COLO668 (cell line): ENCODE results near the gene EFCAB5.
"Not testable (repeated sequence)": the region's sequence is repeated elsewhere in the genome, so short reads cannot be mapped to it uniquely, and the experiment has no call there.

Experiments
- DNase-seq: peaks from one replicate; lab custom pipeline; 2025; ENCODE audit not compliant: unreplicated experiment; lab: John Stamatoyannopoulos, UW

The EFCAB5 gene

DNA sequence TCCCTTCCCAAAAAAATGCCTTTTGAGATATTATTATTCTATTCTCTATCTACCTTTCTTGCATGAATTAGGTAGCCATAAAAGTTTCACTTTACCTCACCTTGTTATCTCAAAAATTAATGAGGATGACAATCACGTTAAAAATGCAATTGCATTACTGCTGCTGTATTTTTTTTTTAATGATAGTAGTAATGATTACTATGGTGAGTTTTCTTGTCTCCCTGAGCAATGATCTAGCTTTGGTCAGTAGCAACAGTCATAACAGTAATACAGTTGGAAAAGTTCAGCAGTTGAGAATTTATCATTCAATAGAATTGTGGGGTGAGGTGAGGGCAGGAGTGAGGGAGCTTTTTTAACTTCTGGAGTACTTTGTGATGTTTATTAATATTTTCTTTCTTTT, at the start of gene EFCAB5:
Gene EFCAB5, plus strand, starts transcription at position 301 of the 400 bp plus-strand sequence. CDS start 163 bp downstream, outside the sequence.
- DNase-seq, result no peak

DNA sequence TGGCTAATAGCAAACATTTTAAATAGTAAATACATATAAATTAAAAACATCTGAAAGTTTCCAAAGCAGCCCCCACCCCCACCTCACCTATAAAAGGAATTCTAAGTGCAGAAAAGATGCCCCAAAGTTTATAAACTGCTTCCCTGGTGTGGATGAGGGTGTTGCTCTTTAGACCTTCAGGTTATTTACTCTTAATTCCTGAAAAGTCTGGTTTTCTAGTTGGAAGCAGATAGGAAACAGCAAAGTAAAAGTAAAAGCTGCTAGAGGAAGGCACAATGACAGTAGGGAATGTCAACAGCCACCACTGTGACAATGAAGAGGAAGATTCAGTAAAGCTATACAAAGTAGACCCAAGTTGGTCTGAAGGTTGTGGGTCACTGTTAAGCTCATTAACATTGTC, 49.2 kb upstream of the EFCAB5 start:
- DNase-seq, result no peak

DNA sequence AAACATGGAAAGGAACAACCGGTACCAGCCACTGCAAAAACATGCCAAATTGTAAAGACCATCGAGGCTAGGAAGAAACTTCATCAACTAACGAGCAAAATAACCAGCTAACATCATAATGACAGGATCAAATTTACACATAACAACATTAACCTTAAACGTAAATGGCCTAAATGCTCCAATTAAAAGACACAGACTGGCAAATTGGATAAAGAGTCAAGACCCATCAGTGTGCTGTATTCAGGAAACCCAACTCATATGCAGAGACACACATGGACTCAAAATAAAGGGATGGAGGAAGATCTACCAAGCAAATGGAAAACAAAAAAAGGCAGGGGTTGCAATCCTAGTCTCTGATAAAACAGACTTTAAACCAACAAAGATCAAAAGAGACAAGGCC, 44.3 kb upstream of the EFCAB5 start:
- DNase-seq, result not testable (repeated sequence)

DNA sequence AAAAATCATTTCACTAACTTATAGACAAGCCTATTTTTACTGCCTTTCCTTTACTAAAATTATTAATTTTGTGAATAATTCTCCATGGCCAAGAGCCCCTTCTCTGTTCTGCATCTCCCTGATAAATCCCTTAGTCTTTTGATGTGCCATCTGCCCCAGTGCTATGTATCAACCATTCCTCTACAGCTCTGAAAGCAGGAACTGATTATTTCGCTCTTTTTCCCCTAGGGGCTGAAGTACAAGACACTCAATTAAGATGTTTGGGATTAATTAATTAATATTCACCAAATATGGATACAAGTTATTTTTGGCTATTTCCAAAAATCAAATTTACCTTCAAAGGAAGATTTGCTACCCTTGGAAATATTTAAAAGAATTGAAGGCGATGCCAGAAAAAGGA, 38.0 kb upstream of the EFCAB5 start:
- no peak for DNase-seq

DNA sequence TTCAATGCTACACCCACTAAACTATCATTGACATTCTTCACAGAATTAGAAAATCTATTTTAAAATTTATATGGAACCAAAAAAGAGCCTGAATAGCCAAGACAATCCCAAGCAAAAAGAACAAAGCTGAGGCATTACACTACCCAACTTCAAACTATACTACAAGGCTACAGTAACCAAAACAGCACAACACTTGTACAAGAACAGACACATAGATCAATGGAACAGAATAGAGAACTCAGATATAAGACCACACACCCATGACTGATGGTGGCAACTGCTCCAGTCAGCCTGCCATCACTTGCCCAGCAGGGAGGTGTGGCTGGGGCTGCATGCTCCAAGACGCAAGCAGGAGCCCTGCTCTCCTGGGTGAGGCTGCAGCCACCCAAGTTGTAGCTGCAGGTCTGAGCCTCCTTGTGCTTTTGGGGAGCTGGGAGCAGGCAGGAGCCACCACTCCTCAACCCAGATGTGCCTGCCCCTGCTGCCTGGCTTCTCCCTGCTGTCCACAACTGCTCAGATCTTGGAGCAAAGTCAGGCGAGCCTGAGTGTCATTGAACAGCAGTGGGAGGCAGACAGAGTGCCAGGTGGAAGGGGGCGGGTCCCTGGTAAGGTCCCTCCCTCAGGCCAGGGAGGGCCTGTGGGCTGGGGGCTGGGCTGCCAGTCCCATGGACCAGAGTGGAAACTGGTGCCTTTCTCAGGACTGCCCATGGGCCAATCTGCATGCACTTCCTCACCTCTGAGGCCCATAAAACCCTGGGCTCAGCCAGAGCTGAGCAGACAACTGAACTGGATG, 36.2 kb upstream of the EFCAB5 start:
- no peak for DNase-seq

DNA sequence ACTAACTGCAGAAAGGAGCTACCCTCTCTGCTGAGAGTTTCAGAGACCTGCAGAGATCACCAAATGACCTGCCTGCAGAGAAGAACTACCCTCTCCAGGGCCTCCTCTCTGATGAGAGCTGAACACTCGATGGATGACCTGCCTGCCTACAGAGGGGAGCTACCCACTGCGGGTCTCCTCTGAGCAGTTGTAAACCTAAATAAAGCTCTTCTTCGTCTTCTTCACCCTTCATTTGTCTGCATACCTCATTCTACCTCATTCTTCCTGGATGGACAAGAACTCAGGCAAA, 35.6 kb upstream of the EFCAB5 start:
- DNase-seq, result no peak

DNA sequence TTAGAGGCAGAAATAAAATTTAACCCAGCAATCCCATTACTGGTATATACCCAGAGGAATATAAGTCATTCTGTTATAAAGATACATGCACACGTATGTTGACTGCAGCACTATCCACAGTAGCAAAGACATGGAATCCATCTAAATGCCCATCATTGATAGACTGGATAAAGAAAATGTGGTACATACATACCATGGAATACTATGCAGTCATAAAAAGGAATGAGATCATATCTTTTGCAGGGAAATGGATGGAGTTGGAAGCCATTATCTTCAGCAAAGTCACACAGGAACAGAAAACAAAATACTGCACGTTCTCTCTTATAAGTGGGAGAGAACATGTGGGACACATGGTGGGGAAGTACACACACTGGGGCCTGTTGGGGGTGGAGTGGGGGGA, 34.5 kb upstream of the EFCAB5 start:
- DNase-seq, result no peak

DNA sequence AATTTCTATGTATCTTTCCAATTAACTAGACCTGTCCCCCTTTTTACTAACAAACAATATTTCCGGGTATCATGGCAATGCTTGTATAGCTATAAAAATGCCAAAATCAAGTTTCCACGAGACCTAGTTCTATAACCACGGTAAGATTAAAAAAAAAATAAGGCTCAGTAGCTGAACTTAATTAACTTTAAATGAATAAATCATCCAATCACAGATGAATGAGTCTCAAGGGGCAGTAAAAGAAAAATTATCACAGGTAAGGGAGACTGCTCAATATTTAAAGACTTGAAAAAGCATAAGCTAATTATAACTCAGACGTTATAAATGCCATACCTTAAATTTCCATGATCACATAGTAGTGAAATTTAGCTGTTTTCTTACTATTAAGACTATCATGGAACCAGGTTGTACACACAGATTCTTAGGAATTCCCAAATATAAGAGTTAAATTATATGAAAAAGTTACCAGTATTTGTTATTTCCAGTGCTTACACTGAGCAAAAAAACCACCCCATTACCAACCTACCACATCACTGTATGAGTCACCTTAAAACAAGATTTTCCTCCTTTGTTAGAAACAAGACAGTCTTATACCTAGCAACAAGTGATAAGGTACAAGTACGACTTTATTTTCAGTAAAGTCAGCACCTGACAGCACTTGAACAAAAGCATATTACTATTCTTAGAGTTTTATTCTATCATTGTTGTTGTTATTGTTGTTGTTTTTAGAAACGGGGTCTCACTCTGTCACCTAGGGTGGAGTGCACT, 32.0 kb upstream of the EFCAB5 start:
- no peak for DNase-seq

DNA sequence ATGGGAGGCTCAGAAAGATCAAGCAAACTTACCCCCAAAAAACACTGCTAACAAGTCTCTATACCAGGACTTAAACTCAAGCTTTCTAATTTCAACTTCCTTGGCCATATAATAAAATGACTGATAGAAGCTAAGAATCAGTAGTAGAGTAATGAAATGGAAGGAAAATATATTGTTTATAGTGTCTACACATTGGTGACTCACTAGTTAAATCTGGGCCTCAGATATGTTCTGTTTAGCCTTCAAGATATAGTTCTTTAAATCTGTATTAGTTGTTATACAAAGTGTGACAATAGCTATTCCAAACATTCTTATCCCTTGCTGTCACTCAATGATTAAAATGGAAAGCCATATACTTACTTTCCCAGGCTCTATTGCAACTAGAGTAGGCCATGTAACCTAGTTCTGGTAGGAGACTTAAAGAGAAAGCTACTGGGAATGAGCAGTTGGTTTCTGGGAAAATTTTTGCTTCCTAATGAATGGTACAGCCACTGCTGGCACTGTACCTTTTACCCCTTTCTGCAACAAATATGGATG, 29.7 kb upstream of the EFCAB5 start:
- no peak for DNase-seq

DNA sequence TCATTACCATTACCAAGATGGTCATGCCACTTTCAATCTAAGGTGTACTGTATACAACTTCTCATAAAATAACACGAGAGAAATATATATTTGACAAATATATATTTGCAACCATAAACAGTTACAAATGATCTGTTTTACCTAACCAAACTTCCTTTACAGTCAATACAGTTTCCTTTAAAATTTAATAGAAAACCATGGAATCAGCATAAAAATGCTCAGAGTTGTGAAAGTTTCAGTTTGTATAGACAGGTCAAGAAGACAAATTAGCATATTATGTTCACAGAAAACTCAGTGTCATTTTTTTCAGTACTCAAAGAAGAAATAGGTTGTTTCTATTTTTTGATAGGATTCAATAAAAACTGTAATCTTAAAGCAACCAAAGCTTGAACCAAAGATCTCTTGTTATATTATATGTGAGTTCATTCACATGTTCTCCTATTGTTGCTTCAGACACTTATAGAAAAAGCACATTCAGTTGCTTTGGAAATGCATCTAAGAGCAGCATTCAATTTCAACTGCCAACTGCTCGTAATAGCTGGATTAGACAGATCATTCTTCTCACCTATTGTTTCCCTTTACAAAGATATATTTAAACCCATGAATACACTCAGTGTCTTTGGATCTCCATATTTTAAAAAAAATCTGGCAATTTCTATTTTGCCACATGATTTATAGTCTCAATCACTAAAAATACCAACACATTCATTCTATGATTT, 26.5 kb upstream of the EFCAB5 start:
- no peak for DNase-seq

DNA sequence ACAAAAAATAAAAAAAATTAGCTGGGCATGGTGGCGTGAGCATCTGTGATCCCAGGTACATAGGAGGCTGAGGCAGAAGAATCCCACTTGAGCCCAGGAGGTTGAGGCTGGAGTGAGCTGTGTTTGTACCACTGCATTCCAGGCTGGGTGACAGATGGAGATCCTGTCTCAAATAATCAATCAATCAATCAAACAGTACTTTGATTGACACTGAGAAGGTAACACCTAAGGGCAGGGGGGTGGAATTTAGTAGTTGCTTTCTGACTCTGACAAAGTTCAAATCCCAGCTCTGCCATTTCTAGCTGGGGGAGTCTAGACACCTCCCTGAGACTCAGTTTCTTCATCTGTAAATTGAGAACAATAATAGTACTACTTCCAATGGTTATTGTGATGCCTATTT, 23.4 kb upstream of the EFCAB5 start:
- DNase-seq, result no peak

DNA sequence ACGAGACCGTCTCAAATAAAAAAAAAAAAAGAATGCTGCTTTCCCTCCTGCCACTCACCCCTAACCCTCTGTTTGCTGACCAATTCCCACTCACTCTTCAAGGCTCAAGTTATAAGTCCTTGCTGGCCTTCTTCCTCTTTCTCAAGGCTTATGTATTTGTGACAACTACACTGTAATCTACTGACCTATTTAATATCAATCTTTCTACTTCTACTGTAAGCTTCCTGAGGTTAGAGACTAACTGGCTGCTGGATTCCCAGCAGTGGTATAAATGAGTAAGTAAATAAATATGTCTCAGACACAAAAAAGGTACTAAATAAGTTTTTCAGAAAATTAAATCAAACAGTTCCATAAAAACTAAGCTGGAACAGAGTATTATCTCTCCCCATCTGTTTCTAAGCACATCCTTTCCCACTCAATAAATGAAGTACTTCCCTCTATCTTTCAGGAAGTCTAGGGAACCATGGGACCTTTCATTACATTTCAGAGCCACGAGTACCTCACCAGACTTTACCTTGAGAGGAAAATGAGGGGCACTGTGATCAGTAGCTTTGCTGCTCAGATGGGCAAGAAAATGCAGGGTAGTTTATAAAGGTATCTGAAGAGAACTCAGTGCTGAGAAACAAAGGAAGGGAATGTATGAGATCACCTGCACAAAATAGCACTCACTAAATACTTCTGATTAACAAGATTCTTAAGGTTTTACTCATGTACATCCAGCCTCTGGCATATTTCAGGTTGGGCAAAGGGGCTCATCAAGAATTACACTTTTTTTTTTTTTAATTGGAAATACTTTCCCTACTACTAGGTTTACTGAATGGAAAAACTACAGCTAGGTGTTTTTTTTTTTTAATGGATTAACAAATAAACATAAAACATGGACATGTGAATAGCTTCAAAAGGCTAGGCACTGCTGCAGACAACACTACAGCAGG, 22.2 kb upstream of the EFCAB5 start:
- no peak for DNase-seq

DNA sequence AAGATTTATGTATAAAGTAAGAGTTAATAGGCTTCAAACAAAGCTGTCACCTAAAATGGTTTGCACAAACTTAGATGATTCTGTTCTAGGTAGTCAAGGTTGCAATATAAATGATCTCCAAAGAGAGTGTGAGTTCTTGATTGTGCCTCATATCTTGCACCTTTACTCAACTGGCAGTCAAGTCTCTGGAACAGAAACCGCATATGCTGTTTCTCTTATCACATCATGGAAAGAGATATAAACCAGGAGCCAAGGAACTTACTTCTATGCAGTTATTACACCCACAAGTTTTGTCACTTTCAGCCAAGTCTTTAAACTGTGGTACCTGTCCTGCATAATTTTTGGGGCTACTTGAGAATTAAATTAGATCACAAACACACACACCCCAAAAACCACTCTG, 16.6 kb upstream of the EFCAB5 start:
- no peak for DNase-seq

DNA sequence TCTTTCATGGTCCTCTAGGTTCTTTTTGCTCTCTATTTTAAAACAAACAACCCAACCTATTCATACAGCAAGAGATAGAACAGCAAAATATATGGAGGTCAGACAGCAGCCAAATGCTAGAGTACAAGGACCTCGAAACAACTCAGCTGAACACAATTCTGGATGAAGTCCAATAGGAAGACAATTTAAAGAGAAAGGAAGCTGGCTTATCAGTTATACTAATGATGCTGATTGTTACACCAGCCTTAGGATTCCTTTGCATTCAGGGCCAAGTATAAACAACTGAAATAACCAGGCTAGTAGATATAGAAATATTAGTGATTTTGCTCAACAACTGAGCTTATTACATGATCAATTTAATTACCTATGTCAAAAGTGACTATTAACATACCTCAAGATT, 13.9 kb upstream of the EFCAB5 start:
- no peak for DNase-seq

DNA sequence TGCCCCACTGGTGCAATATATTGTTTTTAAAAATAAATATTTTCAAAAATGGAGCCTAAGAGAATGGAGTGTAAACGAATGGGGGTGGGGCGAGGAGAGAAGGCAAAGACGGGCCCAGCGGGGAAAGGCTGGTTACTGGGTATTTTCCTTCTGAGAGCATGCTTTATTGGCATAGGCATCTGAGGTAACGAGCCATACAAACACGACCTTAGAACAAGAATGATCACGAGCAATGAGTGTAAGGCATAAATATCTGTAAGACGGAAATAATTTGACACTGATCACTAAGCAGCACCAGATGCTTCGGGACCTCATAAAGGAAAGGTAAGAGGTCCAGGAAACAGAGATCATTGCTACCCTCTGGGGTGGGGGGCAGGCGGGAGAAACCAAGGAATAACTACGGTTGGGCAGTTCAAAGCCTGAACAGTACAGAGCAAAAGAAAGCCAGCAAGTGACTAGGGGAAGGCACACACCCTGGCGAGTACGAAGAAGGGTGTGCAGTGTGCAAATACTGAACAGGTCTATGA, 12.4 kb upstream of the EFCAB5 start:
- DNase-seq, result peak; percentile 15

DNA sequence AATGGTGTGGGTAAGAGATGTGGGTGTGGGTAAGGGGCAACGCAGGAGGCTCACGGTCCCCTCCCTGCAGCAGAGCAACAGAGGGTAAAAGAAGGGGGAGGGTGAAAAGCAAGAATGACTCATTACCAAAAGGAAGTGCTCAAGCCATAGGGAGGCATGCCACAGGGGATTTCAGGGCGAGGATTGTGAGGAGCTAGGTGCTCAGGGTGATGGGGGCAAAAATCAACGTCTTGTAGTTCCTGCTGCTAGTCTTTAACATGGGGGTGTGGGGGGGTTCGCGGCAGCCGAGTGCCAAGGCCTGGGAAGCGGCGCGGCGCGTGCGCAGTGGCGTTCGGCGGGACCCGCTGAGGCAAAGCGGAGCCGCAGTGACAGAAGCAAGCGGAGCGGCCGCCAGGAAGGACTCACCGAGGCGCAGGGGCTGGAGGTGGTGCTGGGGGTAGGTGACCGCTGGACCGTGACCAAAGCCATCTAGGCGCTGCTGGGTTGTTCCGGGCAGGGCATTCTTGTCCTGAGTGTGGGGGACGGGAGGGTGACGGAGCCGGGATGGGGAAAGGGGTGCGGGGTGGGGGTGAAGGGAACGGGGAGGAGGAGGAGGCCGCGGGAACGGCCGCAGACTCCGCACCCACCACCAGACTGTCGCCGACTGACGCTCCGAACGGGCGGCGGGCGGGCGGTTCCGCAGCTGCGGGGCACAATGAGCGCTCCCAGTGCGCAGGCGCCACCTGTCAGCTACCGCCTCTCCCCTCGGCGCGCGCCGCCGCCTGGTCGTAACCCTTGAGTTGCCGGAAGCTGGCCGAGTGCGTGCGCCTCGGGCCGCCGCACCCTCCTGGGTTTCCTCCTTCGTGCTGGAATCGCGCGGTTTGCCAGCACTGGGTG, 11.7 kb upstream of the EFCAB5 start, which contains the start of gene SSH2:
Gene SSH2, minus strand, starts transcription at position 696 of the 876 bp plus-strand sequence. Its CDS starts 228 bp downstream, at position 468.
- peak; percentile 95 for DNase-seq

DNA sequence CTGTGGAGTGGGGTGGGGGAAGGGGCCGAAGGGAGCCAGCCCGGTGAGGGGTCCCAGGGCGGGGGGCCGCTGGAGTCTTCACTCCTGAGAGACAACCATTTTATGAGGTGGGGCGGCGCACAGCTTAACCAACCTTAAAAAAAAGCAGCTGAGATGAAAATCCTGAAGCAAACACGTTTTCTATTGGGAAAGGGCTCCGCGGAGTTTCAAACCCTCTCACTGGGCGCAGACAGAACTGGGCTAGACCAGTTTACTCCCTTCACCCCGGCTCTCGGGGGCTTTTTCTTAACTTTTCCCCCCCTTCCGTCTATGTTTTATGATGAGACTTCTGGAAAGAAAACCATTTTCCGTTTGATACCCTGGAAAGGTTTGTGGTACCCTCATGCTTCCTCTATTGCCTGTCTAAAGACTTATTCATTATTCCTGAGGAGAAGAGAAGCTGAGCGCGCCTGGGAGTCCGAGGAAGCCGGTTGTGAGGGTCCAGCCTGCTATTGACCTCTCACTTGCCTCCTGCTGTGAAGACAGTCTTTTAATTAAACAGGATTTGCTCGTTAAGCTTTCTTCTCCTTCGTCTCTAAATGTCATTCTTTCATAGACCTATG, 10.9 kb upstream of the EFCAB5 start:
- DNase-seq, result no peak

DNA sequence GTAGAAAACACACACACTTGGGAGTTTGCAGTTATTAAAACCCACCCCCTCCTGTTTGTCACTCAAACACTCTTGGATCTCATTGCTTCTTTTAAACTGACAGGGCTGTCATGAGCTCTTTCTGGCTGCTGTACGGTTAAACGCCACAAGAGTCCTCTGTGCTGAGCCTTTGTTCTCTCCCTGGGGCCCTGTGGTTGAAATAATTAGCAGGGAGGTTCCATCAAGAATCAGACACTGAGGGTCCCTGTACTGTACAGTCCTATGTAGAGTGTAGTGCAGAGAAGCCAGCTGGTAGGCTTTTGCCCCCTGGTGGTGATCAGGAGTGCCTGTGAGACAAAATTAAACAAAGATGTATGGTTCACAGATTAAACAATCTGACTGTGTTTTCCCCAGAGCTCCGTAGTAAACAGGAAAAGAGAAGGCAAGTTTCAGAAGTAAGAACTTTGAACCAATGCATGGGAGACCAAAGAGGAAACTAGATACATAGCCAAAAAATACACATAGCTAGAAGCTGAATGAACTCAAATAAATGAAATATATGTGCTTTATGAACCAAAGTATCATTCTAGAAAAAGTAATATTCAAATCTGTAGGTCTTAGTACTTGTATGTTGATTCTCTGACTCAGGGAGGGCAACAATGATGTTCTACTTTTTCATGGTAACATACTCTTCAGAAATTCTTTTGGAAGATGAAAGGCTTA, 10.1 kb upstream of the EFCAB5 start:
- peak; percentile 44 for DNase-seq
